Measurements from ENCODE around the gene PER1.

DNA sequence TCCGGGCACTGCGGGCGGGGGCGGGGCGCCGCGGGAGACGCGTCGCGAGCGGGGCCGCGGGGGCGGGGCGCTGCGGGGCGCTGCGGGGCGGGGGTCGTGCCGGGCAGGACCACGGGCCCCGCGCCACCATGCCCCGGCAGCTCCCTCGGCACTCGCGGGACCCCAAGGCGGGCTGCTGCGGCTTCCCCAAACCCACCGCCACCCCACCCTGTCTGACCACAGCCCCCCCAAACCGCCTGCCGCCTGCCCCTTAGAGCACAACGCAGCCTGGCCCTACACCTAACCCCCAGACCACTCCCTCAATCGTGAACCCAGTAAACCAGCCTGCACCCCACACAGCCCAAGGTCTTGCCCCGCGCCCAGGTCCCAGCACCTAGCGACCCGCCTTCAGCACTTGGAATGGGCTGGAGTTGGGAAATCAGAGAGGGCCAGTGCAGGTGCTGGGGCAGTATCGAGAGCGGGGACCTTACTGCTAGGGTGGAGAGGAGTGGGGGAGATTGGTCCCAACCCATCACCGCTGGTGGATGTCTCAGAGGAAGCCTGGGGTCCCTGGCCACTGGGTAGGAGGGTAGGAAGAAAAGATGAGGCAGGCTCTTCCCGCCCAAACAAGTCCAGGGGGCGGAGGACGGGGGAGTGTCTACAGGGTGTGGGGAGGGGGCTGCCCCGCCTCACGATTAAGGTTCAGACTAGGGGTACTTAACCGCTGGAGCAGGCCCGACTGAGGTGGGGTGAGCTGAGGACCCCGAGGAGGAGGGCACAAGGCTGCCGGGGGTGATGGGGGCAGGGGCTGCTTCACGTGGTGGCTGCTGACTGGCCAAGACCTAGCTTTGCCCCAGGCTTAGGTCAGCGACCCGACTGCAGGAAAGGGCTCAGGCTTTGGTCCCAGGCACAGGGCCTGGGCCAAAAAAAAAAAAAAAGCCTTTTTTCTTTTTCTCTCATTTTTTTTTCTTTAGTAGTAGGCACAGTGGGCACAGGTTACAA lies 11.1 kb upstream of the PER1 start:
- TF ChIP-seq, protein P1, sequence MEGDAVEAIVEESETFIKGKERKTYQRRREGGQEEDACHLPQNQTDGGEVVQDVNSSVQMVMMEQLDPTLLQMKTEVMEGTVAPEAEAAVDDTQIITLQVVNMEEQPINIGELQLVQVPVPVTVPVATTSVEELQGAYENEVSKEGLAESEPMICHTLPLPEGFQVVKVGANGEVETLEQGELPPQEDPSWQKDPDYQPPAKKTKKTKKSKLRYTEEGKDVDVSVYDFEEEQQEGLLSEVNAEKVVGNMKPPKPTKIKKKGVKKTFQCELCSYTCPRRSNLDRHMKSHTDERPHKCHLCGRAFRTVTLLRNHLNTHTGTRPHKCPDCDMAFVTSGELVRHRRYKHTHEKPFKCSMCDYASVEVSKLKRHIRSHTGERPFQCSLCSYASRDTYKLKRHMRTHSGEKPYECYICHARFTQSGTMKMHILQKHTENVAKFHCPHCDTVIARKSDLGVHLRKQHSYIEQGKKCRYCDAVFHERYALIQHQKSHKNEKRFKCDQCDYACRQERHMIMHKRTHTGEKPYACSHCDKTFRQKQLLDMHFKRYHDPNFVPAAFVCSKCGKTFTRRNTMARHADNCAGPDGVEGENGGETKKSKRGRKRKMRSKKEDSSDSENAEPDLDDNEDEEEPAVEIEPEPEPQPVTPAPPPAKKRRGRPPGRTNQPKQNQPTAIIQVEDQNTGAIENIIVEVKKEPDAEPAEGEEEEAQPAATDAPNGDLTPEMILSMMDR (conservative IDR thresholded peaks at IDR 0.05; ENCODE audit: low read depth, low read length) = no peak
- TF ChIP-seq POLR2A (IDR thresholded peaks at IDR 0.05; ENCODE audit: low read depth, low read length) = no peak
- TF ChIP-seq MAZ (IDR thresholded peaks at IDR 0.05; ENCODE audit: borderline replicate concordance, low read depth, low read length) = no peak
- no peak for TF ChIP-seq RCOR1 (IDR thresholded peaks at IDR 0.05; ENCODE audit: insufficient replicate concordance, low read length)
- TF ChIP-seq MAFK (IDR thresholded peaks at IDR 0.05; ENCODE audit: low read depth, low read length) = no peak
- no peak for TF ChIP-seq MXI1 (IDR thresholded peaks at IDR 0.05; ENCODE audit: borderline replicate concordance, low read depth, low read length)
- TF ChIP-seq CEBPB (IDR thresholded peaks at IDR 0.05; ENCODE audit: low read depth, low read length) = peak; percentile 60
- TF ChIP-seq SMC3 (IDR thresholded peaks at IDR 0.05; ENCODE audit: low read depth, low read length) = no peak
- TF ChIP-seq RFX5 (IDR thresholded peaks at IDR 0.05; ENCODE audit: low read depth, low read length) = no peak
- TF ChIP-seq BHLHE40 (IDR thresholded peaks at IDR 0.05; ENCODE audit: low read depth, low read length) = no peak
- no peak for TF ChIP-seq FOS (IDR thresholded peaks at IDR 0.05; ENCODE audit: low read depth, low read length)

Data from IMR-90 (cell line).